ENCODE data around the gene CEP120.

DNA sequence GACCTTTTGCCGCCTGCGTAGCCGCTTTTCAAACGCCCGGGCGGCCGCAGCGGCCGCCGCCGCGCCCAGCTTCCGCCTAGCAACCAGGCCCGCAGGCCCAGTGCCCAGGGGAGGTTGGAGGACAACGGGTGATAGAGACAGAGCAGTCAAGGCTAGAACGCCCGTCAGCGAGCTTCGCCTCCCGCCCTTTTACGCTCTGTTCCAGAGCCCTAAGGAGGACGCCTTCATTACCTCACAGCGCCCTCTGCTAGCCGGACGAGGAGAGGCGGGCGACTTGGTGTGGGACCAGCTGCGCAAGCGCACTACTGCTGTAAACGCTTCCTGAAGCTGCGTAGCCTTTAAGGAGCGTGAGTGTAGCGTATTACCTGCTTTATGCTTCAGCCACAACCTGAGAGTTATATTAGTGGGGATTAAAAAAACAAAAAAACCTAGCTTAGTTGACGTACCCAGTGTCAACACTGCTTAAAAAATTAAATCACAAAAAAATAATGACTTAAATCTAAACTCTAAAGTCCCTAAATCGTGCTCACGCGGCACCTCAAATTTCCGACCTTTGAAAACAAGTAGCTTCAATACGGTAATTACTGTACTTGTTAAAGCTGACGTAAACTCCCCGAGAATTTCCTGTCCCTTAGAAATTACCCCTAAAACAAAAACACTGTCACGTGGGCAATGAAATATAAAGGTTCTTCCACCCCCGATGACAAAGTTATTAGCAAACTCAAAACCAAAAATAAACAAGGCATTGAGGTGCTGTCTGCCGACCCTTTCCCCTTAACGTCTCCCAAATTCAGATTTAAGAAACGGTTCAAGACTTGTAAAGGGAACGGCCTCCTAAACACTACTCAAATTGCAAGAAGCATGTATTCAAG lies at the start of gene CEP120:
- TF ChIP-seq, protein P1, sequence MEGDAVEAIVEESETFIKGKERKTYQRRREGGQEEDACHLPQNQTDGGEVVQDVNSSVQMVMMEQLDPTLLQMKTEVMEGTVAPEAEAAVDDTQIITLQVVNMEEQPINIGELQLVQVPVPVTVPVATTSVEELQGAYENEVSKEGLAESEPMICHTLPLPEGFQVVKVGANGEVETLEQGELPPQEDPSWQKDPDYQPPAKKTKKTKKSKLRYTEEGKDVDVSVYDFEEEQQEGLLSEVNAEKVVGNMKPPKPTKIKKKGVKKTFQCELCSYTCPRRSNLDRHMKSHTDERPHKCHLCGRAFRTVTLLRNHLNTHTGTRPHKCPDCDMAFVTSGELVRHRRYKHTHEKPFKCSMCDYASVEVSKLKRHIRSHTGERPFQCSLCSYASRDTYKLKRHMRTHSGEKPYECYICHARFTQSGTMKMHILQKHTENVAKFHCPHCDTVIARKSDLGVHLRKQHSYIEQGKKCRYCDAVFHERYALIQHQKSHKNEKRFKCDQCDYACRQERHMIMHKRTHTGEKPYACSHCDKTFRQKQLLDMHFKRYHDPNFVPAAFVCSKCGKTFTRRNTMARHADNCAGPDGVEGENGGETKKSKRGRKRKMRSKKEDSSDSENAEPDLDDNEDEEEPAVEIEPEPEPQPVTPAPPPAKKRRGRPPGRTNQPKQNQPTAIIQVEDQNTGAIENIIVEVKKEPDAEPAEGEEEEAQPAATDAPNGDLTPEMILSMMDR (conservative IDR thresholded peaks at IDR 0.05; ENCODE audit: low read depth, low read length) = peak; percentile 94
- TF ChIP-seq RFX5 (IDR thresholded peaks at IDR 0.05; ENCODE audit: low read depth, low read length) (peak; percentile 94), RCOR1 (IDR thresholded peaks at IDR 0.05; ENCODE audit: insufficient replicate concordance, low read length) (peak; percentile 43), MAFK (IDR thresholded peaks at IDR 0.05; ENCODE audit: low read depth, low read length) (no peak), MXI1 (IDR thresholded peaks at IDR 0.05; ENCODE audit: borderline replicate concordance, low read depth, low read length) (peak; percentile 62; the same call in 1 of the 2 replicates), POLR2A (IDR thresholded peaks at IDR 0.05; ENCODE audit: low read depth, low read length) (peak; percentile 65; the same call in 1 of the 2 replicates), SMC3 (IDR thresholded peaks at IDR 0.05; ENCODE audit: low read depth, low read length) (peak; percentile 74), FOS (IDR thresholded peaks at IDR 0.05; ENCODE audit: low read depth, low read length) (no peak), CEBPB (IDR thresholded peaks at IDR 0.05; ENCODE audit: low read depth, low read length) (no peak), CHD1 (IDR thresholded peaks at IDR 0.05; ENCODE audit: low read depth, low read length) (0 out of 2 replicates have a peak, but pooled peaks have one; percentile 21), RAD21 (IDR thresholded peaks at IDR 0.05; ENCODE audit: low read length) (peak; percentile 64), BHLHE40 (IDR thresholded peaks at IDR 0.05; ENCODE audit: low read depth, low read length) (no peak; the same call in 1 of the 2 replicates)
- TF ChIP-seq, protein P2, sequence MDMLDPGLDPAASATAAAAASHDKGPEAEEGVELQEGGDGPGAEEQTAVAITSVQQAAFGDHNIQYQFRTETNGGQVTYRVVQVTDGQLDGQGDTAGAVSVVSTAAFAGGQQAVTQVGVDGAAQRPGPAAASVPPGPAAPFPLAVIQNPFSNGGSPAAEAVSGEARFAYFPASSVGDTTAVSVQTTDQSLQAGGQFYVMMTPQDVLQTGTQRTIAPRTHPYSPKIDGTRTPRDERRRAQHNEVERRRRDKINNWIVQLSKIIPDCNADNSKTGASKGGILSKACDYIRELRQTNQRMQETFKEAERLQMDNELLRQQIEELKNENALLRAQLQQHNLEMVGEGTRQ (IDR thresholded peaks at IDR 0.05; ENCODE audit: low read depth, low read length) = peak; percentile 86
- TF ChIP-seq, protein P3, sequence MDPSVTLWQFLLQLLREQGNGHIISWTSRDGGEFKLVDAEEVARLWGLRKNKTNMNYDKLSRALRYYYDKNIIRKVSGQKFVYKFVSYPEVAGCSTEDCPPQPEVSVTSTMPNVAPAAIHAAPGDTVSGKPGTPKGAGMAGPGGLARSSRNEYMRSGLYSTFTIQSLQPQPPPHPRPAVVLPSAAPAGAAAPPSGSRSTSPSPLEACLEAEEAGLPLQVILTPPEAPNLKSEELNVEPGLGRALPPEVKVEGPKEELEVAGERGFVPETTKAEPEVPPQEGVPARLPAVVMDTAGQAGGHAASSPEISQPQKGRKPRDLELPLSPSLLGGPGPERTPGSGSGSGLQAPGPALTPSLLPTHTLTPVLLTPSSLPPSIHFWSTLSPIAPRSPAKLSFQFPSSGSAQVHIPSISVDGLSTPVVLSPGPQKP (IDR thresholded peaks at IDR 0.05; ENCODE audit: borderline replicate concordance, low read depth, low read length) = no peak

Measured in IMR-90 (cell line).